Mesenteric fat pad (tissue), 1 donor: ENCODE data around the gene COQ10A. TPM values are rescaled to one million over a fixed set of nuclear protein-coding genes. Genes with fewer than 3 reads are reported as not detected.
"Not testable (repeated sequence)": the region's sequence is repeated elsewhere in the genome, so short reads cannot be mapped to it uniquely, and the experiment has no call there.

Experiments
- DNase-seq: peaks from one replicate; pipeline ENCODE4 v3.0.0-alpha.2; 2020; ENCODE audit warnings: low spot score
- total RNA-seq: library from RNA; stranded (reverse); fragmentation: NEBNext Ultra II Directional; extraction: Animal tissue kit (Norgen Biotek cat#: 25700); gene quantifications from one replicate; pipeline ENCODE4 v1.2.1, GENCODE V29; 2021
- donor health status: DM: yes; HTN: yes; CAD: no.

Gene COQ10A
- total RNA-seq, 1 donor from 2014 or later = 7.7 TPM

DNA sequence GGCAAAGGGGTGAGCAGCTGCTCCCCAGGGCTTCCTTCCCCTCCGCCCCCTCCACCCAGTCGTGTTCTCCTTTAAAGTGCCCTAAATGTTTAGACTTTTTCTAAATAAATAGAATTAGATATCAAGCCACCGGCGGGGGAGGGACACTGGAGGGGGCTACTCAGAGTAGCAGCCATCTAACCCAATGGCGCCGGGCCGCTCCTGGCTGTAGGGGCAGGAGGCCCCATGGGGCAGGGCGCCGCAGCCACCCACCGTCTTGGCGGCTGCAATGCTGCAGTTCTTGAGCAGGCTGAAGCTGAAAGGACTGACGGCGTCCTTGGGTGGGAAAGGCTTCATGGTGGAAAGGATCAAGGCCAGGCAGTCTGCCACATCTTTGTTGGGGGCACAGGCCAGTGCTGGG is 23.8 kb upstream of the COQ10A start:
- DNase-seq = no peak

DNA sequence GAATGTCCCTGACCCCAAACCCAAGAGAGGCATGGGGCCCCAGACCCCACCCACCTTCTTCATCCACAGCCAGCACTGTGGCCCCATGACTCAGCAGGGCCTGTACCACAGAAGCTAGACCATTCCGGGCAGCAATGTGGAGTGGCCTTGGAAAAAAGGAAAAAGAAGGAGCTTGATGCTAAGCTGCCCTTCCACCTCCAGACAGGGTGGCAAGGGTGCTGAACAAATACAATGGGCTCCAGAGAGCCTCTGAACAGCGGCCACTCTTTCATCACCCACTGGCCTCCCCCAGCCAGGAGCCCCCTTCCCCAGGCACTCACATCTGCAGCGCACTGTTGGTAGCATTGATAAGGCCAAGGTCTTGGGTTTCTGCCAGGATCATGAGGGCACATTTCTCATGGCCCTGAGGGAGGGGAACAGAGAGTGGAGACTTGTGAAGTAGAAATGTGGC is 23.0 kb upstream of the COQ10A start:
- no peak for DNase-seq

DNA sequence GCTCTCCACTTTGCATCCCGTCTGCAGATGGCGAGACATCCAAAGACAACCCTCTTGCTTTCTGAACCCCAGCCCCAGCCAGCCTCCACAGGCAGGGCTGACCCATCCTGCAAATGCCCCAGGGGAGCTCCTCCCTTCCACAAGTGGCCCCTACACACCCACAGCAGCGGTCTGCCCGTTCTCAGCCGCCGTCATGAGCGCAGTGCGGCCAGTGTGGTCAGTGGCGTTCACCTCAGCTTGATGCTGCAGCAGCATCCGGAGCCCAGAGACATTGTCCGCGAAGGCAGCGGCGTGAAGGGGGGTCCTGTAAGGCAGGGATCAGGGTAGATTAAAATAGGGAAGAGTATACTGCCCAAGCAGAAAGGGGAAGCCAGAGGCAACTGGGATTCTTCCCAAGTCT is 22.2 kb upstream of the COQ10A start:
- no peak for DNase-seq

DNA sequence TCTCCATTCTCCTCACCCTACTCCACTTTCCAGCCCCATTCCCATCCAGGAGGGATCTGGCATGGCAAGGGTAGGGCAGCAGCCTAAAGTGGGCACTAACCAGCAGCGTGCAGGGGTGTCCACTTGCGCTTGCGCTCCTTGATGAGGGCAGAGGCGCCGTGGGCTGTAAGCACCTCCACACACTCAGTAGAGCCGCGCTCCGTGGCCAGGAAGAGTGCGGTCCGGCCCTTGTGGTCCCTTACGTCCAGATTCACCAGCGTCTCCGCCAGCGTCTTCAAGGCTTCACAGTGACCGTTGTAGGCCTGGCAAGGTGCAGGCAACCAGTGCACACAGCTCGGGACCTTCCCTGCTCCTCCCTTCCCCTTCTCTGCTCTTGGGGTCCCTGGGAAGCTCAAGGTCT is 18.8 kb upstream of the COQ10A start:
- no peak for DNase-seq

DNA sequence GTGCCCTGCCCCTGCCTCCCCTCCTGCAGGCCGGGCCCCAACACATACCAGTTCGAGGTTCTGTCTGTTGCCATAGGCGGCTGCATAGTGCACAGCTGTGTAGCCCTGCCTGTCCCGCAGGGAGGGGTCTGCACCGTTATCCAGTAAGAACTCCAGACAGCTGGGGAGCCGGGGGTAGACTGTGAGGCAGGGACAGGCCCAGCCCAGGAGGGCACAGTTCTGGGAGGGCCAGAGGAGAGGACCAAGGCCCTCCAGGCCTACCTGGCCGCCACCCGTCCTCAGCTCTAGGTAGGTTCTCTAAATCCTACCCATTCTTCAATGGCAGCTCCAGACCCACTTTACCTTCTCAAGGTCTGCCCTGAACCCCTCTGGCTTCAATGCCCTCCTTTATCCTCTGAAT is 18.0 kb upstream of the COQ10A start:
- DNase-seq = no peak

DNA sequence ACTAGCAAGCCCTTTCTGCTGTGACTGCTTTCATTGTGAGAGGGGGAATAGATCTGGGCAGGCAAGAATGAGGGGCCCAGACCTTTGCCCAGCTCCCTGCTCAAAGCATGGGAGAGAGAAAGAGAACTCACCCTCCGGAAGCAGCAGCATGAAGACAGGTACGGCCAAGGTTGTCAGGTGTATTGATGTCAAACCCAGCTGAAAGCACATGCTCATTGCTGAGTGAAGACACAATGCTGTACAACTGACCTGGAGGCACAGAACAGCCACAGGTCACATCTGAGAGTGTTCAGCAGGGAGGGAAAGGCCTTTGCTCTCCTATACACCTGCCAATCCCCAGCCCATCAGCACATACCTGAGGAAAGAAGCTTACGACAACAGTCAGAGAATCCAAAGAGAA is 14.1 kb upstream of the COQ10A start:
- no peak for DNase-seq

DNA sequence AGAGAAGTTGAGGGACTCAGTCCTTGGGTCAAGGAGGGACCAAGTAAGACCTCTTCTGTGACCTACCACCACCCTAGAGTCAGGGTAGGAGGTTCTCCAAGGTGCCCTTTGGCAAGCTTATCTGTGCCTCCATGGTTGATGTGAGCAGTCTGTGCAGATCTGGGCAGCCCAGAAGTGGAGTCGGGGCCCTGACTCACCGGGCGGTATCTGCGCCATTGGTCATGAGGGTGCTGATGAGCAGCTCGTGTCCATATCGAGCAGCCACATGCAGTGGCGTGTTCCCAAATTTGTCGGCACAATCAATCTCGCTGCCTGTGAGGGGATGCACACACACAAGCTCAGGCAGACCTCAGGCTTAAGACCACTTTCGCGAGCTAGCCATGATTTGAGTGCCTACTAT is 13.7 kb upstream of the COQ10A start:
- DNase-seq = no peak

DNA sequence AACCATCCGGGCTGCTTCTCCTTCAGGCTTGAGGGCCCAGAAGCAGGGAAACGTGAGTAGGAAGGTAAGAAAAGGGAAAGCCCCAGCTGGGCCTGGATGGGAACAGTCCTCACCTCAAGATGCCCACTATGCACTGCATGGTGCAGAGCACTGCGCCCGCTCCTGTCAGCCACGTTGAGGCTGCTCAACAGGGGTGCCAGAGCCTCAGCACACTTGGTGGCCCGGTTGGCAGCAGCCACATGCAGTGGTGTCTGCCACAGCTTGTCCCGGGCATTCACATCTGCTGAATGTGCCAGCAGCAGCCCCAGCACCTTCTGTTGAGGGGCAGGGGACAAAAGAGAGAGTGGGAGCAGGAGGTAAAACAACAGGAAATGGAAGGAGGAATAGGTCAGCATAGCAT is 11.1 kb upstream of the COQ10A start:
- no peak for DNase-seq

DNA sequence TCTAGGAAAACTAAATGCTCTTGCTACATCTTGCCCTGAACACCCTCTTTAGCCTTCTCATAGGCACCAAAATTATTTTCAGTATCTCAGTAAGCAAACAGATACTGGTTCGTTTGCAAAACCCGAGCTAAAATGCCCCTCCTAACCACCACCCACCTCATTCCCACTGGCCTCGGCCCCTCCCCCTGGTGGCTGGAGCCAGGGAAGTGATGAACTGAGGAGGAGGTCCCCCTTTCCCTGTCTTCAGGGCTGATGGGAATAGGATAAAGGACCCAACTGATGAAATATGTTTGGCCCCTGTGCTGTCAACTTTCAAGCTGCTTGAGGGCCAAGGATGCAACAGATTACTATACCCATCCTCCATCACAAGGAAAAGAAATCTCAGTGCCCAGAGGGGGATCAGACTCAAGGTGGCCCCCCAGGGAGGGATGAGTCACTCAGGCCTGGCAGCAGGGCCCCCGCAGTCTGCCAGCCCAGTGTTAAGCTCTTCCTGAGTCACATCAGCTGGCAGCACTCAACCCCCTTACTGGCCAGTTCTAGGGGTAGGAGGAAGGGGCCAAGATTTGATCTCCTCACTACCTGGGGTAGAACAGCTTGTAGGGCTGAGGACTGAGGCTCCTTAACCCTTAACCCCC is 10.3 kb upstream of the COQ10A start:
- DNase-seq = no peak

DNA sequence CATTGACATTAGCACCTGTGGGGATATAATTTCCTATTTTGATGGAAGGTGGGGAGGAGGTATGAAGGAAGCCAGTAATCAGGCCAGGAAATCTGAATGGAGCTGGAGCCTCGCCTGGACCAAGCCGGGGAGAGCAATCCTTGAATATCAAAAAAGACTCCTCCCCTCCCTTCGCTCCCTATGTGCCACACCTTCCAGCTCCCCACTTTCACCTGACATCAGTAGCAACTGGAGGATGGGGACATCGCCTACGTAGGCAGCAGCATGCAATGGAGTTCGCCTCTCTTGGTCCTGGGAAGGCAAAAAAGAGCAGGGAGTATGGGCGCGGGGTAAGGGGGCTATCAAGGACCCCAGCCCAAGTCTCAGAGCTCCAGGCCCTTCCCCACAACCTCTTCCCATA is 9.7 kb upstream of the COQ10A start:
- DNase-seq = no peak

DNA sequence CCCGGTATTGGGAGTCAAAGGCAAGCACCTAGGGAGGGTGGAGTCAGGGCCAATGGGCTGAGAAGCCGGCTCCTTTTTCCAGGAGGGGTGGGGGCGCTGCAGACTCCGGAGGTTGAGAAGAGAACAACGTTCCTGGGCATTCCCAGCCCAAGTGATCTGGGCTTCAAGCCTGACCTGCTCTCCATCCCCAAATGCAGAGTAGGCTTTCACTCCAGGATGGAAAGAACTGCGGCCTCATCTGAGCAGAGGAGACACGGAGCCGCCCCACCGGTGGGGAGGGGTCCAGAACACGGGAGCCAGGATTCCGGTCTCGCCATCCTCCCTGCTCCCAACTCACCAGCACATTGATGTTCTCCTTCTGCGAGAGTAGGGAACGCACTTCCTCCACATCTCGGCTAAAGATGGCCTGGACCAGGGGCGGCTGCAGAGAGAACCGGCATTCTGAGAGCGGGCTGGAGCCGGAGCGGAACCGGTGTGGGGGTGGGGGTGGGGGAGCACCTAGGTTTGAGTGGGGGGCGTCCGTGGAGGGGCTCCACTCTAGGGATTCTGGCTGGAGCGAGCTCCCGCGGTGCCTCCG is 9.2 kb upstream of the COQ10A start:
- no peak for DNase-seq

DNA sequence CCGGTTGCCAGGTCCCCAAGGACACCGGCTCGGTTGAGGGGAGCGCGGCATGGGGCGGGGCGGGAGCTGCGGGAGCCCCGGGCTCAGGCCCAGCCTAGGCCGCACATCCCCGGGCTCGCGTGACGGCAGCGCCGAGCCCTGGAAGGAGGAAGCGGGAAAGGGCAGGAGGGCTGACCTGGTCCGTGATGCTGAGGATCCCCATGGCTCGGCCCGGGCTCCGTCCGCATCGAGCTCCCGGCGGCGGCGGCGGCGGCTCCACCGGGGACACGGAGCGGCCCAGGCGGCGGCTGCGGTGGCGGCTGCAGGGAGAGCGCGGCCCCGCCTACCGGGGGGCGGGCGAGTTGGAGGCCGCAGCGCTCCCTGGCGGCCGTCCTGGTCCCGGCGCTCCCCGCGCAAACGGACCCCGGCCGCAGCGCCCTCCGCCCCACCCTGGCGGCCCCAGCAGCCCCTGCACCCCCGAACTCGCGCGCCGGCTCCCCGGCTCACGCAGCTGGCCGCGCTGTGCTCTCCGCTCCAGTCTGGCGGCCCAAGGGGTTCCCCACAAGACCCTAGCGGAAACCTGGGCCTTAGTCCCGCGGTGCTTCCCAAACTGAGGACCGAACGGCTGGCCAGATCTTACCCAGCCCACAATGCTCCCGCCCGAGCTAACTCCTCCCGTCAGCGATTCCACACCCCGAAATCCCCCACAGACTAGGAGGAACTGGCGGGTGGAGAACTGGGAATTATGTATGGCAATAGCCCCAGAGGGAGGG is 8.5 kb upstream of the COQ10A start, which contains the start of gene ANKRD52:
TSS of gene ANKRD52 (minus strand) at position 317 of the 752 bp plus-strand sequence. CDS start at position 202, 115 bp downstream.
- peak; percentile 92 for DNase-seq

DNA sequence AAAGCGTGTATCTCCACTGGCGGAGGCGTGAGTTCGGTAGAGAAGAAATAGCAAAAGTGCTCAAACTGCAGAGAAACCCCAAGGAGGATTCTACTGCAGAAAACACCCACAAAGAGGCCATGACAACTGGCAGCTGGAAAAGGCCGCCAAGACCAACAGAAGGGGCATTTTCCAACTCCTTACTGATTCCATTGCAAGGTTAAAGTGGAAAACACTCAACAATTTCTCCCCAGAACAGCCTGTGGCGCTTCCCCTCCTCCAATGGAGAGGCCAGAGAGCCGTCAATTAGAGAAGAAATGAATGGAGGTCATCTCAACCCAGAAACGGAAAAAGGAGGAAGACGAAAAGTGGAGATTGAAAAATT is 7.9 kb upstream of the COQ10A start:
- no peak for DNase-seq

DNA sequence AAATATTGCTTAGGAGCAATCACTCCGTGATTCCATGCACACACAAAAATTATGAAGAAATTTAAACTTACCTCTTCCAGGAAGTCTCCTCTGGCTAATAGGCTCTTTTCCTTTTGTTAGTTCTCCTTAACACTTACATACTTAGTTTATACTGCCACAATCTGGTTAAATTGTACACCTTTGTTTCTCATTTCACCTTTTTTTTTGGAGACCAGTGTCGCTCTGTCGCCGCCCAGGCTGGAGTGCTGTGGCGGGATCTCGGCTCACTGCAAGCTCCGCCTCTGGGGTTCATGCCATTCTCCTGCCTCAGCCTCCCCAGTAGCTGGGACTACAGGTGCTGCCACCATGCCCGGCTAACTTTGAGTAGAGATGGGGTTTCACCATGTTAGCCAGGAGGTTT is 6.4 kb upstream of the COQ10A start:
- no peak for DNase-seq

DNA sequence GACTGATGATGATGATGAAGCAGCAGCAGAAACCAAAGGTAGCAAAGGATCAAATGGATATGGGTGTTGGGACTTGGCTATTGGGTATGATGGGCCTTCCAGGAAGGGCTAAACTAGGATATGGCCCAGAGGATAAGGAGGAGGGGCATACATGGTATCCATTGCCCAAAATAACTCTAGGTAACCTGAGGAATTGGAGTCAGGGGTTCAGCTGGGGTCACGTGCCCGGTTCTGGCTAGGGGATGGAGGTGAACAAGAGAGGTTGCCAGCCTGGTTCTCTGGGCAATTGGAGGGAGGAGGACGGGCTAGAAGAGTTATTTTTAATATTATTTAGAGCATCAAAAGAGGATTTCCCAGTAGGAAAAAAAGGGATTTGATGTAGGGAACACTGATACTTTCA is 5.8 kb upstream of the COQ10A start:
- no peak for DNase-seq

DNA sequence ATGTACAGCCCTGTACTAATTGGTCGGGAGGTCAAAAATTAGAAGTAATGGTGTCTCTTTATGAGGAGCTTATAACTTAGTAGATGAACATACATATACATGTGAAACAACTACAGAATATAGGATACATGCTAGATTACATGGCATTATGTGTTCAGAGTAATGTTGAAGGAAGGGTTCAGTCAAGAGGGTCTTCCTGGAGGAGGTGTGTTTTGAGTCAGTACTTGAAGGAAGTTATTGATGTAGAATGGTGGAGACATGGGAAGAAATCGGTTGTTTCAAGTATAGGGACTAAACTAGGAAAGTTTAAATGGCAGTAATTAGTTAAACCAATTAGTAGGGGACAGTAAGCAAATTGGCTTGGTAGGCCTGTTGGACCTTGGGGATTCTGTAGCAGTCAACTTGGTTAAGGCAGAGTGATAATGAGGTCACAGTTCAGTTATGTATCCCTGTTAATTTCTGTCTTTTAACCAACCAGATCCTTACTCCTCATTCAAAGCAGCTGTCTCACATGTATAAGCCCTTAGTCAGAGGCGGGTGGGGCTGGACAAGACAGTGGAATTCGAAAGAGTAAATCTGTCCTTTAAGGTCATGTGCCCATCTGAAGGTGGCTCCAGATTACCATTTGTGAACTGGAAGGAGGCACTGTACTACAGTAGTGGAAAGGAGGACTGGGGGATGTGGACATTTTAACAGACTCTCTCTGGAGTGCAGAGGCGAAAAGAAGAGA is 5.1 kb upstream of the COQ10A start:
- no peak for DNase-seq

DNA sequence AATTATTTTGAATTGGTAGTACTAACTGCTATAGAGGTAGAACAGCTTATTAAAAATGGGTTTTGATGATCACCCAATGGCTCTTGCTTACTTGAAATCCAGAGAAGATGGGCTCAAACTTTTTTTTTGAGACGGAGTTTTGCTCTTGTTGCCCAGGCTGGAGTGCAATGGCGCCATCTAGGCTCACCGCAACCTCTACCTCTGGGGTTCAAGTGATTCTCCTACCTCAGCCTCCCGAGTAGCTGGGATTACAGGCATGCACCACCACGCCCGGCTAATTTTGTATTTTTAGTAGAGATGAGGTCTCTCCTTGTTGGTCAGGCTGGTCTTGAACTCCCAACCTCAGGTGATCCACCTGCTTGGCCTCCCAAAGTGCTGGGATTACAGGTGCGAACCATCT is 3.8 kb upstream of the COQ10A start:
- not testable (repeated sequence) for DNase-seq

DNA sequence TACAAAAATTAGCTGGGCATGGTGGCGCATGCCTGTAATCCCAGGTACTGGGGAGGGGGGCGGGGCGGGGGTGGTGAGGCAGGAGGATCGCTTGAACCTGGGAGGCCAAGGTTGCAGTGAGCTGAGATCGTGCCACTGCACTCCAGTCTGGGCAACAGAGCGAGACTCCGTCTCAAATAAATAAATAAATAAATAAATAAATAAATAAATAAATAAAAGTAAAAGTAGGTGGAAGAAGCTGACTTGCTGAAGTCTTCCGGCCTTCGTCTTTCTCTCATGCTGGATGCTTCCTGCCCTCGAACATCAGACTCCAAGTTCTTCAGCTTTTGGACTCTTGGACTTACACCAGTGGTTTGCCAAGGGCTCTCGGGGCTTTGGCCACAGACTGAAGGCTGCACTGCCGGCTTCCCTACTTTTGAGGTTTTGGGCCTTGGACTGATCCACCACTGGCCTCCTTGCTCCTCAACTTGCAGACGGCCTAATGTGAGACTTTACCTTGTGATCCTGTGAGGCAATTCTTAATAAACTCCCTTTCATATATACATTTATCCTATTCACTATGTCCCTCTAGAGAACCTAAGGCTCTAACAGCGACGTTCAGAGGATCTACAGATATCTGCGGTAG is 562 bp upstream of the COQ10A start:
- DNase-seq = not testable (repeated sequence)

DNA sequence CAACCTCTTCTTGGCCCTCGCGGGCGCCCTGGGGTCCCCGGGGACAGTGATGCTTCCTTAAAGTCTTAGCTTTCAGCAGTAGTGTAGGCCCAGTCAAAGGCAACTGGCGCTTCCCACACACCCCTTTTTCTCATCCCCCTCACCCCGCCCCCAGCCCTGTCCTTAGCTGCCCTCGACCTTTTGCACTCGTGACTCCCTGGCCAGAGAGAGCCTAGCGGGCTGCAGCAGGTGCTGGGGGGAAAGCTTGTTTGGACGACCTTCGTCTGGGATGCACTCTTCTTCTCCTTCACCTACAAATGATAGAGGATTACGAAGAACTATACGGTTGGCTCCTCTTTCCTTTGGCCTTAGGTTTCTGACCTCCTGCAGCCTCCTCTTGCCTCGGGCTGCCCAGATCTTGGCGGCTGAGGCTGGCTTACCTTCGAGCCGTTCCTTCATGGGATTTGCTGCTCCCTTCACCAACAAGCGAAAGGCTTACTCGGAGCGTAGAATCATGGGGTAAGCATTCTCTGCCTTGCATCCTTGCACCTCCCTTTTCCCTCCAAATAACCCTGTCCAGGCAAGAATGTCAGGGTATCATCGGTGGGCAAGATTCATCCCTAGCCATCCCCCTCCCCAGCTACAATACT is 815 bp downstream of the COQ10A start:
- DNase-seq = no peak

DNA sequence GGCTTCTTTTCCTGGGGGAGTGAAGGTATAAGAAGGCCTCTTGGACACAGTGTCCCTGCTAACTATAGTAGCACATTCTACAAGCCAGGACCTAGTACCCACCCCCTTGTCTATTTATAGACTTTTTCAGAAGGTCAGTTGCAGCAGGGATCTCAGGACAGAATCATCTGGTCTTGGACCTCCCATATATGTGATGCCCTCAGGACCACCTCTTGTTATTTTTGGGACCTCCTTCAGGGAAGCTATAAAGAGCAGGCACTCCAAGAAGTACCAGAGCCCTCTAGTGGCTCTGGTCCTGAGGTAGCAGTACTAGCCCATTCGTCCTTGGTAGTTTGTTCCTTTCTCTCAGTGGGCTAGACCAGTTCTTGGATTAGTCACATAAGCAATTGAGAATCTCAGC is 4.3 kb downstream of the COQ10A start:
- no peak for DNase-seq

DNA sequence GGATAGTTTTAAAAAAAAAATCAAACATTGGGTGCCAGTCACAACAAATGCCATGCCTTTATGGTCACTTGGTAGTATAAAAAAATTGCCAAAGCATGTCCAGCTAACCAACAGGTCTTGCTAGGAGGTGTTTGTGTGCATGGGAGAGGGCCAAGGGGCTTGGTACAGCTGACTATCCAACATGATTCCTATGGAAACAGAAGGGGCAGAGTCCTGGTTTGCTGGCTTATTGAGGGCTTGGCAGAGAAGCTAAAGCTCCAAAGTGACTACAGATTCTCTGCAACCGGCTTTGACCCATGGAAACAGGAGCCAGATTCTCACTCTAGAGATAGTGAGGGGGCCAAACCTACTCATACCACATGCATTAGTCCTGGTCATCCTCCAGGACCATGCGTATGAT is 5.7 kb downstream of the COQ10A start:
- not testable (repeated sequence) for DNase-seq
